Activated T-cell treated with anti-CD3 and anti-CD28 coated beads, Interleukin-2, amount 50 U/mL, for 72 hours (primary cell): ENCODE results near the gene DSN1. TPM values are rescaled to one million over a fixed set of nuclear protein-coding genes. Genes with fewer than 3 reads are reported as not detected.
"Not testable (repeated sequence)": the region's sequence is repeated elsewhere in the genome, so short reads cannot be mapped to it uniquely, and the experiment has no call there.

Experiments used
- ATAC-seq, 2 donors: fragments of 150-1000 bp; cut with Tn5 transposase; replicated peaks in 1 of 2; 2 replicates each; pipeline ENCODE4 v1.10.0; 2021; ENCODE audit warnings: moderate library complexity in 2 of 2, mild to moderate bottlenecking in 1 of 2
- DNase-seq, 2 donors: peaks; one replicate each; pipeline ENCODE4 v3.0.0; 2021 to 2022; ENCODE audit warnings: mixed read lengths in 1 of 2
- H3K27ac Mint-ChIP-seq: one replicate; pipeline ENCODE4 v1.8.0; 2022; ENCODE audit warnings: mild to moderate bottlenecking, moderate library complexity, mixed read lengths
- H3K27me3 Mint-ChIP-seq: one replicate; pipeline ENCODE4 v1.8.0; 2022; ENCODE audit warnings: low read depth, mixed read lengths
- H3K36me3 Mint-ChIP-seq, 2 donors: one replicate each; pipeline ENCODE4 v1.8.0; 2022; ENCODE audit warnings: mixed read lengths in 2 of 2, mild to moderate bottlenecking in 1 of 2; ENCODE audit not compliant: insufficient read depth in 2 of 2
- H3K4me1 Mint-ChIP-seq: one replicate; pipeline ENCODE4 v1.8.0; 2022; ENCODE audit warnings: low read depth, mixed read lengths
- H3K4me3 Mint-ChIP-seq, 2 donors: one replicate each; pipeline ENCODE4 v1.8.0; 2022; ENCODE audit warnings: mild to moderate bottlenecking in 2 of 2, mixed read lengths in 2 of 2, moderate library complexity in 2 of 2
- H3K9me3 Mint-ChIP-seq, 2 donors: one replicate each; pipeline ENCODE4 v1.8.0; 2022; ENCODE audit warnings: mixed read lengths in 2 of 2
- total RNA-seq, 2 donors: library from RNA; stranded (reverse); gene quantifications; one replicate each; pipeline ENCODE4 v1.2.3, GENCODE V29; 2022

DSN1 gene
- total RNA-seq, 2 donors from 2014 or later = 30.2 to 35.9 TPM

- H3K27ac Mint-ChIP-seq = no peak overlapping the region
- H3K4me3 Mint-ChIP-seq = no peak overlapping the region
- H3K4me1 Mint-ChIP-seq = peaks cover 8% of the 10 kb centered on the region
- no peaks in the 10 kb centered on the region for H3K36me3 Mint-ChIP-seq
- DNase-seq (no peak), ATAC-seq (no peak)
- H3K27me3 Mint-ChIP-seq = no peaks in the 10 kb centered on the region
- H3K9me3 Mint-ChIP-seq = no peaks in the 10 kb centered on the region
Observed at GRCh38 chr20:36806049-36806448, 32.5 kb upstream of the DSN1 start.

GRCh38 chr20:36805396-36805795, 31.8 kb upstream of the DSN1 start:
- H3K4me1 Mint-ChIP-seq = peaks cover 4% of the 10 kb centered on the region
- no peaks in the 10 kb centered on the region for H3K27me3 Mint-ChIP-seq
- H3K9me3 Mint-ChIP-seq = no peaks in the 10 kb centered on the region
- no peak overlapping the region for H3K27ac Mint-ChIP-seq
- no peak overlapping the region for H3K4me3 Mint-ChIP-seq
- no peak for DNase-seq
- no peak for ATAC-seq
- no peaks in the 10 kb centered on the region for H3K36me3 Mint-ChIP-seq

- Mint-ChIP-seq H3K27me3 (no peaks in the 10 kb centered on the region), H3K9me3 (no peaks in the 10 kb centered on the region), H3K27ac (no peak overlapping the region), H3K4me1 (peaks cover 4% of the 10 kb centered on the region), H3K36me3 (no peaks in the 10 kb centered on the region), H3K4me3 (no peak overlapping the region)
- DNase-seq = no peak
- no peak for ATAC-seq
Observed at GRCh38 chr20:36804425-36804824, 30.9 kb upstream of the DSN1 start.

- H3K27me3 Mint-ChIP-seq = no peaks in the 10 kb centered on the region
- no peak overlapping the region for H3K4me3 Mint-ChIP-seq
- no peaks in the 10 kb centered on the region for H3K9me3 Mint-ChIP-seq
- no peak overlapping the region for H3K27ac Mint-ChIP-seq
- no peaks in the 10 kb centered on the region for H3K36me3 Mint-ChIP-seq
- ATAC-seq (no peak), DNase-seq (no peak)
- H3K4me1 Mint-ChIP-seq = no peaks in the 10 kb centered on the region
Observed at GRCh38 chr20:36802326-36803222, 29.0 kb upstream of the DSN1 start.

- Mint-ChIP-seq H3K27me3 (no peaks in the 10 kb centered on the region), H3K36me3 (no peaks in the 10 kb centered on the region), H3K27ac (no peak overlapping the region), H3K9me3 (no peaks in the 10 kb centered on the region), H3K4me1 (no peaks in the 10 kb centered on the region), H3K4me3 (no peak overlapping the region)
- DNase-seq (no peak), ATAC-seq (no peak)
Observed at GRCh38 chr20:36800410-36800809, 26.8 kb upstream of the DSN1 start.

GRCh38 chr20:36799313-36799712, 25.8 kb upstream of the DSN1 start:
- H3K27ac Mint-ChIP-seq, ATAC-seq, H3K27me3 Mint-ChIP-seq, H3K36me3 Mint-ChIP-seq, DNase-seq, H3K9me3 Mint-ChIP-seq, H3K4me3 Mint-ChIP-seq, H3K4me1 Mint-ChIP-seq: not testable (repeated sequence)

- no peaks in the 10 kb centered on the region for H3K36me3 Mint-ChIP-seq
- no peaks in the 10 kb centered on the region for H3K9me3 Mint-ChIP-seq
- ATAC-seq (no peak), DNase-seq (no peak)
- no peak overlapping the region for H3K27ac Mint-ChIP-seq
- H3K4me1 Mint-ChIP-seq = no peaks in the 10 kb centered on the region
- no peak overlapping the region for H3K4me3 Mint-ChIP-seq
- H3K27me3 Mint-ChIP-seq = no peaks in the 10 kb centered on the region
Observed at GRCh38 chr20:36796875-36797274, 23.3 kb upstream of the DSN1 start.

GRCh38 chr20:36796117-36796516, 22.6 kb upstream of the DSN1 start:
- DNase-seq (no peak), ATAC-seq (no peak)
- no peaks in the 10 kb centered on the region for H3K9me3 Mint-ChIP-seq
- H3K4me3 Mint-ChIP-seq = no peak overlapping the region
- H3K4me1 Mint-ChIP-seq = no peaks in the 10 kb centered on the region
- no peaks in the 10 kb centered on the region for H3K27me3 Mint-ChIP-seq
- H3K36me3 Mint-ChIP-seq = no peaks in the 10 kb centered on the region
- H3K27ac Mint-ChIP-seq = no peak overlapping the region

- Mint-ChIP-seq H3K27ac (no peak overlapping the region), H3K4me3 (no peak overlapping the region), H3K4me1 (no peaks in the 10 kb centered on the region), H3K36me3 (no peaks in the 10 kb centered on the region), H3K27me3 (no peaks in the 10 kb centered on the region), H3K9me3 (no peaks in the 10 kb centered on the region)
- ATAC-seq = no peak
- no peak for DNase-seq
Observed at GRCh38 chr20:36795691-36796090, 22.1 kb upstream of the DSN1 start.

GRCh38 chr20:36794116-36794474, 20.5 kb upstream of the DSN1 start:
- H3K4me1 Mint-ChIP-seq = no peaks in the 10 kb centered on the region
- H3K27ac Mint-ChIP-seq = no peak overlapping the region
- no peaks in the 10 kb centered on the region for H3K36me3 Mint-ChIP-seq
- H3K27me3 Mint-ChIP-seq = no peaks in the 10 kb centered on the region
- H3K4me3 Mint-ChIP-seq = no peak overlapping the region
- DNase-seq = no peak
- no peaks in the 10 kb centered on the region for H3K9me3 Mint-ChIP-seq
- no peak for ATAC-seq

- H3K9me3 Mint-ChIP-seq = no peaks in the 10 kb centered on the region
- no peak overlapping the region for H3K27ac Mint-ChIP-seq
- DNase-seq (no peak), ATAC-seq (no peak)
- no peak overlapping the region for H3K4me3 Mint-ChIP-seq
- H3K4me1 Mint-ChIP-seq = no peaks in the 10 kb centered on the region
- no peaks in the 10 kb centered on the region for H3K27me3 Mint-ChIP-seq
- H3K36me3 Mint-ChIP-seq = no peaks in the 10 kb centered on the region
Observed at GRCh38 chr20:36793294-36794115, 19.9 kb upstream of the DSN1 start.

GRCh38 chr20:36792422-36792821, 18.9 kb upstream of the DSN1 start:
- Mint-ChIP-seq H3K4me1 (no peaks in the 10 kb centered on the region), H3K27ac (no peak overlapping the region), H3K36me3 (no peaks in the 10 kb centered on the region), H3K27me3 (no peaks in the 10 kb centered on the region), H3K9me3 (no peaks in the 10 kb centered on the region), H3K4me3 (no peak overlapping the region)
- ATAC-seq (no peak), DNase-seq (peak in 1 of 2 donors; percentile 8)

GRCh38 chr20:36791862-36792261, 18.3 kb upstream of the DSN1 start:
- no peaks in the 10 kb centered on the region for H3K27me3 Mint-ChIP-seq
- H3K4me1 Mint-ChIP-seq = no peaks in the 10 kb centered on the region
- H3K36me3 Mint-ChIP-seq = no peaks in the 10 kb centered on the region
- H3K27ac Mint-ChIP-seq = no peak overlapping the region
- H3K4me3 Mint-ChIP-seq = no peak overlapping the region
- no peak for DNase-seq
- H3K9me3 Mint-ChIP-seq = no peaks in the 10 kb centered on the region
- ATAC-seq = no peak
